Right ventricle myocardium superior (tissue), 1 donor: ENCODE data around the gene PTPRN2. TPM values are rescaled to one million over a fixed set of nuclear protein-coding genes. Genes with fewer than 3 reads are reported as not detected.
"Not testable (repeated sequence)": the region's sequence is repeated elsewhere in the genome, so short reads cannot be mapped to it uniquely, and the experiment has no call there.

Experiments
- ATAC-seq: fragments of 200-7000 bp; cut with Tn5 transposase; one replicate; pipeline ENCODE4 v1.9.1; 2020; ENCODE audit warnings: mild to moderate bottlenecking; ENCODE audit not compliant: poor library complexity
- DNase-seq: peaks from one replicate; pipeline ENCODE4 v3.0.0-alpha.2; 2020
- intact Hi-C: fragments of 100-400 bp; cut with DNase I; formaldehyde crosslinking; loops from one replicate; pipeline ENCODE4 v1.11.2; 2022
- total RNA-seq: library from RNA; stranded (reverse); fragmentation: NEBNext Ultra II Directional; extraction: Animal tissue kit (Norgen Biotek cat#: 25700); gene quantifications from one replicate; pipeline ENCODE4 v1.2.1, GENCODE V29; 2021
- donor health status: DM: no; HTN: yes; CAD: no; lungs with severe emphysema.

PTPRN2 gene
- total RNA-seq, 1 donor from 2014 or later: 1.2 TPM

- intact Hi-C loops: no loop called here
- no peak for DNase-seq
- no peak for ATAC-seq
Observed at GRCh38 chr7:158257516-158258410, 329.9 kb downstream of the PTPRN2 start.

- DNase-seq (no peak), ATAC-seq (no peak)
- intact Hi-C loops: no loop called here
Observed at GRCh38 chr7:158257001-158257400, 330.6 kb downstream of the PTPRN2 start.

GRCh38 chr7:158256091-158256816 is 331.4 kb downstream of the PTPRN2 start:
- intact Hi-C loops: no loop called here
- DNase-seq: no peak
- ATAC-seq: no peak

GRCh38 chr7:158255558-158255957 is 332.1 kb downstream of the PTPRN2 start:
- intact Hi-C loops: no loop called here
- DNase-seq (no peak), ATAC-seq (no peak)

GRCh38 chr7:158255156-158255555 is 332.5 kb downstream of the PTPRN2 start:
- DNase-seq (no peak), ATAC-seq (no peak)
- intact Hi-C loops: no loop called here

- intact Hi-C loops, DNase-seq, ATAC-seq: not testable (repeated sequence)
Observed at GRCh38 chr7:158253670-158254045, 334.0 kb downstream of the PTPRN2 start.

GRCh38 chr7:158252837-158253669 is 334.6 kb downstream of the PTPRN2 start:
- intact Hi-C loops: no loop called here
- no peak for ATAC-seq
- no peak for DNase-seq

- intact Hi-C loops: no loop called here
- ATAC-seq (no peak), DNase-seq (no peak)
Observed at GRCh38 chr7:158252081-158252836, 335.4 kb downstream of the PTPRN2 start.

GRCh38 chr7:158251061-158251965 is 336.3 kb downstream of the PTPRN2 start:
- ATAC-seq (no peak), DNase-seq (no peak)
- intact Hi-C loops: no loop called here

- ATAC-seq: no peak
- intact Hi-C loops: no loop called here
- no peak for DNase-seq
Observed at GRCh38 chr7:158249692-158250091, 337.9 kb downstream of the PTPRN2 start.

- ATAC-seq: no peak
- no peak for DNase-seq
- intact Hi-C loops: no loop called here
Observed at GRCh38 chr7:158248816-158249215, 338.8 kb downstream of the PTPRN2 start.

- intact Hi-C loops: no loop called here
- no peak for DNase-seq
- ATAC-seq: no peak
Observed at GRCh38 chr7:158247758-158248487, 339.7 kb downstream of the PTPRN2 start.

- no peak for DNase-seq
- intact Hi-C loops: no loop called here
- no peak for ATAC-seq
Observed at GRCh38 chr7:158246960-158247673, 340.5 kb downstream of the PTPRN2 start.

GRCh38 chr7:158246272-158246959 is 341.2 kb downstream of the PTPRN2 start:
- no peak for ATAC-seq
- intact Hi-C loops: no loop called here
- no peak for DNase-seq

- DNase-seq: no peak
- no peak for ATAC-seq
- intact Hi-C loops: no loop called here
Observed at GRCh38 chr7:158245724-158246041, 341.9 kb downstream of the PTPRN2 start.
